Measurements from ENCODE around the gene AGAP1. TPM values are rescaled to one million over a fixed set of nuclear protein-coding genes. Genes with fewer than 3 reads are reported as not detected.
A peak's percentile ranks its signal among the peaks of the same experiment; 100 is the strongest.

The AGAP1 gene
- total RNA-seq, 2 experiments from 2014 or later, result 2.4 to 4.5 TPM

GRCh38 chr2:236164925-236165841 lies 671.3 kb downstream of the AGAP1 start:
- peak overlapping the region; percentile 21 for H3K27ac Mint-ChIP-seq
- POLR2A ChIA-PET, result no interaction called here
- peaks cover 2% of the 10 kb centered on the region for H3K36me3 Mint-ChIP-seq
- ATAC-seq (ENCODE audit: low read depth) (no peak), DNase-seq (no peak)
- peaks cover 2% of the 10 kb centered on the region for H3K9me3 Mint-ChIP-seq
- H3K4me1 Mint-ChIP-seq, result peaks cover 6% of the 10 kb centered on the region
- H3K4me3 Mint-ChIP-seq, result no peak overlapping the region
- H3K27me3 Mint-ChIP-seq, result peaks cover 60% of the 10 kb centered on the region

DNA sequence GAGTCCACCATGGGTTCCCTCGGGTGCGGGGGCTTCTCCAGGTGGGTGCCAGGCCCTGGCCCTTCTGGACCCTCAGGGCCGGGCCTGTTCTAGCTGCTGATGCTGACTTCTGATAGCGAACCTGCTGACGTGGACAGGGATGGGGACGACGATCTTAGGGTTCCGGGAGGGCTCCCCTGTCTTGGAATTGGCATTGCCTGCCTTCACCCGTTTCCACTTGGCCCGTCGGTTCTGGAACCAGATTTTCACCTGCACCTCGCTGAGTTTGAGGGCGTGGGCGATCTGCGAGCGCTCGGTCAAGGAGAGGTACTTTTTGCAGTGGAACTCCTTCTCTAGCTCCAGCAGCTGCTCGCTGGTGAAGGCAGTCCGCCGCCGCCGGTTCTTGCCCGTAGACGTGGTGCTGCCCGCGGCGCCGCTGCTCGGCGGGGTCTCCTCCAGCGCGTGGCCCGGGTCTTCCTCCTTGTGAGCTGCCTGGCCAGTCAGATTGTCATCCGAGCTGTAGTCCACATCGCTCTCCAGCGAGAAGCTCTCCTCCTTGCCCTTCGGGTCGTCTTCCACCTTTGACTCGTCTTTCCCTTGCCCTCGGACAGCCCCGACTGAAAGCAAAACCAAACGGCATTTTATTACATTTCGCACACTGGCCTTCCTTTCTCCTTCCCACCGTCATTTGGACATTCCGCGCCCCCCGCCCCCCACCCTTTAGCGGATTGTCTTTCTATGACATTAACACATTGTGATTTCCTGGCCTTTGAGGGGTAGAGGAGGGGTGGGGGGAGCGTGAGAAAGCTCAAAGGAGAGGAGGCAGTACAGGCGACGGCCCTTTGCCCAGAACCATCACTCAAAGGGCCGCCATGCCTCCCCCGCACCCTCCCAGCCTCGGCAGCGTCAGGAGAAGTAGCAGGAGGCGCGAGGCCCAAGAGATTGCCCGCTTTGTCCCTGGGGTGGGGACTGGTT lies 672.3 kb downstream of the AGAP1 start:
- DNase-seq, result no peak
- Mint-ChIP-seq H3K36me3 (peaks cover 2% of the 10 kb centered on the region), H3K4me3 (peak overlapping the region; percentile 39), H3K27ac (peak overlapping the region; percentile 65), H3K4me1 (peaks cover 9% of the 10 kb centered on the region), H3K27me3 (peaks cover 63% of the 10 kb centered on the region), H3K9me3 (peaks cover 3% of the 10 kb centered on the region)
- no peak for ATAC-seq (ENCODE audit: low read depth)
- POLR2A ChIA-PET, result interaction anchor here (0.7 kb wide), 1 partner anchor 260 kb away, joined by 3 read pairs; no protein-coding TSS in a partner anchor

DNA sequence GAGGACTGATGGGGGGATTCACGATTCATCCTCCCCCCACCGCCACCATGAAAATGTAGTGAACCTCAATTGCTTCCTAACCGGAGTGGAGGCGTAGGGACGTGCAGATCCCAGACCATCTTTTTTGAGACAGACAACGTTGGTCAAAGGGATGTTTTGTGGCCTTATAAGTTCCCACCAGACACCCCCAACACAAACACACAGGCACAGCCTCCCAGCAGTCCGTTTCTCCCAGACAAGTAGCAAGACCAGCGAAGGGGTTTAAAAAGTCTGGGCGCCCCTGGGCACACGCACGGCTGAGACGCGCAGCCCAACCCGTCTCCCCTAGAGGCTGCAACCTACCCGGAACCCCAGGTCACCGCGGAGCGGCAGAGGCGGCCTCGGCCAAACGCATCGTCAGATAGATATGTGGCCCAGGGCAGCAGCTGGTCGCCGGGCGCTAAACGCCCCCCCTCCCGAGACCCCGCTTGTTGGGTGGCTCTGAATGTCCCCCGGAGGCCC lies 673.0 kb downstream of the AGAP1 start:
- DNase-seq, result no peak

GRCh38 chr2:236167297-236168109 lies 673.7 kb downstream of the AGAP1 start:
- Mint-ChIP-seq H3K9me3 (peaks cover 3% of the 10 kb centered on the region), H3K27ac (no peak overlapping the region), H3K27me3 (peaks cover 63% of the 10 kb centered on the region), H3K4me1 (peaks cover 10% of the 10 kb centered on the region), H3K36me3 (peaks cover 2% of the 10 kb centered on the region), H3K4me3 (no peak overlapping the region)
- ATAC-seq (ENCODE audit: low read depth) (no peak), DNase-seq (no peak)
- POLR2A ChIA-PET, result no interaction called here

More for the DNA sequence above, 673.0 kb downstream of the AGAP1 start:
- Mint-ChIP-seq H3K4me3 (no peak overlapping the region), H3K27me3 (peaks cover 61% of the 10 kb centered on the region), H3K4me1 (peaks cover 9% of the 10 kb centered on the region), H3K36me3 (peaks cover 2% of the 10 kb centered on the region), H3K9me3 (peaks cover 3% of the 10 kb centered on the region), H3K27ac (peak overlapping the region; percentile 65)
- no peak for ATAC-seq (ENCODE audit: low read depth)
- POLR2A ChIA-PET, result no interaction called here

DNA sequence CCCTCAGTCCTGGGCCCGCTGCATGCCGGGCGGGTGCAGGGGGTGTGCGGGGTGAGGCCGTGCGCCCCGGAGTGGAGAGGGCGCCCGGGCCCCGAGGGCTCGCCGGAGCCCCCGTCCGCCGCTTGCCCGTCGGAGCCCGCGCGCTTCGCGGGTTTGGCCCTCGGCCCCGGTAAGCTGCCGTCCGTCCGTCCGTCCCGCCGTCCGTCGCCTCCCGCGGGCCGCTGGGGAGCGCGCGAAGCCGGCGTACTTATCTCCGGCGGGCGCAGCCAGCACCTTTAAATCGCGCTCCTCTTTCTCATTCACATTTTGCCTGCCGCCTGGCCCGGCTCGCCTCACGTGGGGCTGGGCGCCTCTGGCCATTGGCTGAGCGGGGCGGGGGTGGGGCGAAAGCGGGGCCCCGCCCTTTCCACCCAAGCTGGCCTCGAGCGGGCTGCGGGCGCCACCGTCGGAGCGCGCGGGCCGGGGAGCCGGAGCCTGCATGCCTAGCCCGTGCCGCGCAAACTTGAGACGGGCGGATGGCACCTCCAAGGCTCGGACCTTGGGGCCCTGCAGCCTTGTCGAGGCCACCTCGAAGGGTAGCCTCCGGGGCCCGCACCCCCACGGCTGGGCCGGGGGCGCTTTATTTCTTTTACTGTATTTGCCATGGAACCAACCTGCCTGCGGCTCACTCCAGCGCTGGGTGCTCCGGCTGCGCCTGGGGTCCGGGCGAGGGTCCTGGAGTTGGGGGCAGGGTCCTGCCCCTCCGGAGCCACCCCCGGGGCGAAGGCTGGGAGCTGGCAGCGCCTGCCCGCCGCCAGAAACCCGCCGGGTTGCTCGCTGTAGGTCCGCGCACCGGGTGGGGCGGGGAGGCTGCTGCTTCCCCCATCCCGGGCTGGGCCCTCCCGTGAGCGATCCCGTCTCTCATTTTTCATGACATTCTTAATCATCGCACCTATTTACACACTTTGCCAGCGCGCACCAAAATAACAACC lies 674.6 kb downstream of the AGAP1 start, which contains the start of gene GBX2:
GBX2 (minus strand) TSS at position 277 of the 971 bp plus-strand sequence. CDS start 415 bp downstream, outside the sequence.
- no peak for ATAC-seq (ENCODE audit: low read depth)
- Mint-ChIP-seq H3K27ac (peak within 1 kb of the TSS; percentile 67), H3K4me1 (peaks cover 10% of the 10 kb centered on the region), H3K27me3 (peaks cover 61% of the 10 kb centered on the region), H3K9me3 (peaks cover 3% of the 10 kb centered on the region), H3K36me3 (peaks cover 2% of the 10 kb centered on the region), H3K4me3 (no peak within 1 kb of the TSS)
- POLR2A ChIA-PET, result no interaction called here
- DNase-seq, result no peak

DNA sequence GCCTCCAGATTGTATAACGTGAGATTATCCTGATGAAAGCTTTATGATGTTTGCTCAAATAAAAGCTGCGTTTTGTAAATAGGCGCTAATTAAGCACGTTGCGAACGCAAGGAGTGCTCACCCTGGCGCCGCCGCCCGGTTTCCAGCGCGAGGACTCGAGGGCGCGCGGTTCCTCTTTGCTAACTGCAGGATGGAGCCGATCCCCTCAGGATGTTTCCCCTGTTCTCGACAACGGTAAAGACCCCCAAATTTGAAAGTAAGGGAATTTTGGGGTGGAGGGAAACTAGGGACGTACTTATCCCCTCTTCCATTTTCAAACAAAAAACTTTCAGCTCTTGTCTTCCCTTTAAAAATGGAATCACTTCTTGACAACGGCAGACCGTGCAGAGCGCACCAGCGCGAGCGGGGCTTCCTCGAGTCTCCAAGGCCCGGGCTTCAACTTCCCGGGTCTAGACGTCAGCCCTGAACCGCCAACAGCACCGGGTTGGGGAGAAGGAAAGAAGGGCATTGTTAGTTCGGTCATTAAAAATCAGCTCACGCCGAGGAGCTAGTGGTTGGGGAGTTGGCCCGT lies 675.4 kb downstream of the AGAP1 start:
- POLR2A ChIA-PET, result no interaction called here
- Mint-ChIP-seq H3K27ac (peak overlapping the region; percentile 67), H3K4me3 (no peak overlapping the region), H3K36me3 (peaks cover 2% of the 10 kb centered on the region), H3K4me1 (peaks cover 10% of the 10 kb centered on the region), H3K9me3 (peaks cover 3% of the 10 kb centered on the region), H3K27me3 (peaks cover 69% of the 10 kb centered on the region)
- no peak for ATAC-seq (ENCODE audit: low read depth)
- no peak for DNase-seq

GRCh38 chr2:236169741-236170589 lies 676.1 kb downstream of the AGAP1 start:
- Mint-ChIP-seq H3K27ac (peak overlapping the region; percentile 67), H3K4me3 (peak overlapping the region; percentile 32), H3K36me3 (peaks cover 2% of the 10 kb centered on the region), H3K4me1 (peaks cover 10% of the 10 kb centered on the region), H3K9me3 (peaks cover 3% of the 10 kb centered on the region), H3K27me3 (peaks cover 73% of the 10 kb centered on the region)
- POLR2A ChIA-PET, result no interaction called here
- no peak for ATAC-seq (ENCODE audit: low read depth)
- DNase-seq, result no peak

DNA sequence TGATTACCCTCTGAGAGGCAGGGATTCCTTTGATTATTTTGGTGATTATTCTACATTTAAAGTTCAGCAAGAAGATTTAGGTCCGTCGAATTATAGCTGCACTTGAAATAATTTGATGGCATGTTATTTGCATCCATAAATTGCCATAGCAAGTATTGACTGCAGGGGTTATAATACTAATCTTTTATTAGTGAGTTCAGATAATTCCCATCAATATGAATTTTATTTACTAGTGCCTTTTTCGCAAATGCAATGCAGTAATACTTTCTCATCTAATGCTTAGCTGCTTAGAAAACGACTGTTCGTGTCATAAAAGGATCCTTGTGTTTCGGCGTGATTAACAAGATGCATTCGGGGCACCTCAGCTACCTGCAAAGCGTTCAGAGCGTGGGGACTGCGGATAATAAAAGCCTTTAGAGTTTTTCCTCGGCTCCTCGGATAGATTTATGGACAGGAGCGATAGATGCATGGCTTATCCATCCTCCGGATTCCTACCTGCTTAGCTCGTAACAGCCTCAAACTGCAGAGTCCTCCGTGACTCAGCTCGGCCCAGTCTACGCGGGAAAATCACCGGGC lies 676.8 kb downstream of the AGAP1 start:
- Mint-ChIP-seq H3K9me3 (peaks cover 3% of the 10 kb centered on the region), H3K27ac (peak overlapping the region; percentile 67), H3K4me1 (peaks cover 10% of the 10 kb centered on the region), H3K4me3 (peak overlapping the region; percentile 32), H3K36me3 (peaks cover 2% of the 10 kb centered on the region), H3K27me3 (peaks cover 73% of the 10 kb centered on the region)
- POLR2A ChIA-PET, result no interaction called here
- no peak for DNase-seq
- no peak for ATAC-seq (ENCODE audit: low read depth)

GRCh38 chr2:236171181-236171679 lies 677.4 kb downstream of the AGAP1 start:
- ATAC-seq (ENCODE audit: low read depth), result no peak
- Mint-ChIP-seq H3K4me3 (no peak overlapping the region), H3K36me3 (peaks cover 2% of the 10 kb centered on the region), H3K27me3 (peaks cover 73% of the 10 kb centered on the region), H3K27ac (no peak overlapping the region), H3K4me1 (peaks cover 9% of the 10 kb centered on the region), H3K9me3 (peaks cover 2% of the 10 kb centered on the region)
- POLR2A ChIA-PET, result no interaction called here
- no peak for DNase-seq

DNA sequence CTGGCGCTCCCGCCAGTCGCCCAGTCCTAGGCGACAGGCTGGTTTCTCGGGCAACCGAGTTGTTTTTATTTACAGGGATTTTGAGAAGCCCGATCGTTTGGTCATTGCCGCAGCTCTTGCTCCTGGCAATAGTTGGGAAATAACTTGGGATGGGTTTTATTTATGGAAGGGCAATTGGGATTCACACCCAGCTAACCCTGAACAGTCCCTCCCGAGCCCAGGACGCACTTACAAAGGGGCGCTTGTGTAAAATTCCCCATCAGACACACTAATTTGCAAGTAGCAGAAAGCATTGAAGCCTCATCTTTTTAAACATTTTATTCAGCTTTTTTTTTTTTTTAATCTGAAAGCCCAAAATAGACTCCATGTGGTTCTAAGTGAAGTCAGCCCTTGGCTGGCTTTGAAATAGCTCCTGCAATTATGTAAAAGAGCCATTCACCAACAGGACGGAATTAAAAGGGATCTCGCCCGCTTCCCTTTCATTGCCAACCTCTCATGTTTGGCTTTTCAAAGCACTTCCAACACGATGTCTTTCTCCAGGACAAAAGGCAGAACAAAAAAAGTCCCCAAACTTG lies 677.9 kb downstream of the AGAP1 start:
- H3K36me3 Mint-ChIP-seq, result peaks cover 2% of the 10 kb centered on the region
- POLR2A ChIA-PET, result no interaction called here
- H3K4me1 Mint-ChIP-seq, result peaks cover 8% of the 10 kb centered on the region
- H3K9me3 Mint-ChIP-seq, result peaks cover 2% of the 10 kb centered on the region
- H3K27ac Mint-ChIP-seq, result peak overlapping the region; percentile 9
- ATAC-seq (ENCODE audit: low read depth) (no peak), DNase-seq (no peak)
- peaks cover 73% of the 10 kb centered on the region for H3K27me3 Mint-ChIP-seq
- no peak overlapping the region for H3K4me3 Mint-ChIP-seq
